Mesendoderm (in vitro differentiated cells): ENCODE measurements around the gene PHF12.
A peak's percentile ranks its signal among the peaks of the same experiment; 100 is the strongest.

ENCODE experiments used
- DNase-seq: peaks from one replicate; pipeline ENCODE4 v3.0.0; 2013
- H2AK5ac ChIP-seq: 2 replicates; pipeline ENCODE4 v1.6.1; 2013; ENCODE audit warnings: low read length, inconsistent platforms
- H2BK120ac ChIP-seq: 2 replicates; pipeline ENCODE4 v1.6.1; 2013; ENCODE audit warnings: low read depth, mild to moderate bottlenecking, low read length, moderate library complexity, mixed read lengths
- H2BK15ac ChIP-seq: replicated peaks from 2 replicates; pipeline ENCODE4 v1.6.1; 2013; ENCODE audit warnings: low read depth, mild to moderate bottlenecking, moderate library complexity
- H2BK5ac ChIP-seq: 2 replicates; pipeline ENCODE4 v1.6.1; 2013; ENCODE audit warnings: low read length, inconsistent platforms
- H3K18ac ChIP-seq: 2 replicates; pipeline ENCODE4 v1.6.1; 2013; ENCODE audit warnings: mild to moderate bottlenecking, low read length, mixed read lengths
- H3K23ac ChIP-seq: one replicate; pipeline ENCODE4 v1.6.1; 2013; ENCODE audit warnings: low read length
- H3K27ac ChIP-seq: 2 replicates; pipeline ENCODE4 v1.5.1; 2013; ENCODE audit warnings: low read depth, mild to moderate bottlenecking, inconsistent platforms, low read length, moderate library complexity
- H3K27me3 ChIP-seq: 2 replicates; pipeline ENCODE4 v1.6.1; 2013; ENCODE audit warnings: low read length, control low read depth, mild to moderate bottlenecking, inconsistent platforms; ENCODE audit not compliant: insufficient read depth, poor library complexity
- H3K36me3 ChIP-seq: 2 replicates; pipeline ENCODE4 v1.6.1; 2013; ENCODE audit warnings: low read length, inconsistent platforms; ENCODE audit not compliant: control insufficient read depth, insufficient read depth
- H3K4ac ChIP-seq: one replicate; pipeline ENCODE4 v1.6.1; 2013; ENCODE audit warnings: low read depth, mild to moderate bottlenecking, low read length, moderate library complexity
- H3K4me1 ChIP-seq: 2 replicates; pipeline ENCODE4 v1.6.1; 2013; ENCODE audit warnings: low read depth, low read length, inconsistent platforms; ENCODE audit not compliant: control insufficient read depth
- H3K4me2 ChIP-seq: 2 replicates; pipeline ENCODE4 v1.6.1; 2013; ENCODE audit warnings: low read length
- H3K4me3 ChIP-seq: 2 replicates; pipeline ENCODE4 v1.5.1; 2013; ENCODE audit warnings: mild to moderate bottlenecking, low read length
- H3K56ac ChIP-seq: one replicate; pipeline ENCODE4 v1.6.1; 2013; ENCODE audit warnings: low read length
- H3K79me1 ChIP-seq: 2 replicates; pipeline ENCODE4 v1.6.1; 2013; ENCODE audit warnings: low read length, inconsistent platforms
- H3K79me2 ChIP-seq: 2 replicates; pipeline ENCODE4 v1.6.1; 2013; ENCODE audit warnings: mild to moderate bottlenecking, low read length; ENCODE audit not compliant: control insufficient read depth, insufficient read depth
- H3K9ac ChIP-seq: 2 replicates; pipeline ENCODE4 v1.6.1; 2013; ENCODE audit warnings: low read length, inconsistent platforms
- H4K5ac ChIP-seq: one replicate; pipeline ENCODE4 v1.6.1; 2013; ENCODE audit warnings: low read length
- H4K8ac ChIP-seq: one replicate; pipeline ENCODE4 v1.6.1; 2013; ENCODE audit warnings: low read depth, mild to moderate bottlenecking, control low read depth, low read length, moderate library complexity
- WGBS: extraction: QIAGEN DNeasy Blood & Tissue Kit; methylation state at CpG from one replicate; pipeline ENCODE4 v1.1.7; 2013; ENCODE audit warnings: low lambda C conversion rate, missing lambda C conversion rate; ENCODE audit not compliant: insufficient coverage; ENCODE audit errors: extremely low coverage; 5-methylcytosine and 5-hydroxymethylcytosine counted together

PHF12 gene

GRCh38 chr17:28857905-28858800 lies 93.2 kb downstream of the PHF12 start:
- Histone ChIP-seq H3K27me3 (no peaks in the 10 kb centered on the region), H2AK5ac (no peak overlapping the region), H3K9ac (no peak overlapping the region), H4K8ac (no peak overlapping the region), H2BK120ac (no peak overlapping the region), H3K4me1 (no peaks in the 10 kb centered on the region), H3K79me1 (peaks cover 9% of the 10 kb centered on the region), H4K5ac (no peak overlapping the region), H3K79me2 (peaks cover 6% of the 10 kb centered on the region), H3K56ac (no peak overlapping the region), H3K23ac (no peak overlapping the region), H3K4ac (no peak overlapping the region), H3K4me2 (no peak overlapping the region), H2BK5ac (no peak overlapping the region), H3K18ac (no peak overlapping the region), H3K4me3 (no peak overlapping the region), H2BK15ac (no peak overlapping the region), H3K27ac (no peak overlapping the region), H3K36me3 (peaks cover 13% of the 10 kb centered on the region)
- DNase-seq = no peak
- WGBS = no CpG with 5 or more reads among the region's 3 CpGs

- no peak overlapping the region for H2BK15ac ChIP-seq
- DNase-seq = no peak
These were observed 95.2 kb downstream of the PHF12 start for GRCh38 chr17:28856028-28856574.

GRCh38 chr17:28855336-28855679 lies 96.0 kb downstream of the PHF12 start:
- DNase-seq = no peak

More at GRCh38 chr17:28856028-28856574, 95.2 kb downstream of the PHF12 start:
- Histone ChIP-seq H3K18ac (no peak overlapping the region), H3K79me1 (peaks cover 9% of the 10 kb centered on the region), H4K5ac (no peak overlapping the region), H3K27ac (no peak overlapping the region), H3K4me3 (no peak overlapping the region), H3K9ac (no peak overlapping the region), H3K56ac (no peak overlapping the region), H3K23ac (no peak overlapping the region), H3K4me1 (no peaks in the 10 kb centered on the region), H2BK5ac (no peak overlapping the region), H2AK5ac (no peak overlapping the region), H3K4ac (no peak overlapping the region), H3K4me2 (no peak overlapping the region), H2BK120ac (no peak overlapping the region), H4K8ac (no peak overlapping the region), H3K36me3 (peaks cover 13% of the 10 kb centered on the region), H3K27me3 (no peaks in the 10 kb centered on the region), H3K79me2 (peaks cover 6% of the 10 kb centered on the region)
- WGBS = no CpG with 5 or more reads among the region's 5 CpGs

More at GRCh38 chr17:28855336-28855679, 96.0 kb downstream of the PHF12 start:
- no peaks in the 10 kb centered on the region for H3K4me1 ChIP-seq
- H3K4me3 ChIP-seq = peak overlapping the region; percentile 99
- H3K4me2 ChIP-seq = peak overlapping the region; percentile 97
- H3K56ac ChIP-seq = peak overlapping the region; percentile 99
- WGBS = no CpG with 5 or more reads among the region's 5 CpGs
- H2BK120ac ChIP-seq = no peak overlapping the region
- peaks cover 9% of the 10 kb centered on the region for H3K79me1 ChIP-seq
- peak overlapping the region; percentile 58 for H3K4ac ChIP-seq
- H2BK15ac ChIP-seq = no peak overlapping the region
- no peak overlapping the region for H3K27ac ChIP-seq
- peaks cover 6% of the 10 kb centered on the region for H3K79me2 ChIP-seq
- no peak overlapping the region for H3K18ac ChIP-seq
- no peaks in the 10 kb centered on the region for H3K27me3 ChIP-seq
- H3K36me3 ChIP-seq = peaks cover 10% of the 10 kb centered on the region
- H4K5ac ChIP-seq = no peak overlapping the region
- H2BK5ac ChIP-seq = no peak overlapping the region
- H4K8ac ChIP-seq = no peak overlapping the region
- H2AK5ac ChIP-seq = no peak overlapping the region
- H3K9ac ChIP-seq = peak overlapping the region; percentile 97
- H3K23ac ChIP-seq = peak overlapping the region; percentile 57
